HepG2 (cell line): ENCODE measurements around the gene MST1R. TPM values are rescaled to one million over a fixed set of nuclear protein-coding genes. Genes with fewer than 3 reads are reported as not detected.

Experiments
- DRAP1 ChIP-seq: IDR thresholded peaks from 2 replicates; pipeline ENCODE4 v1.6.1; 2016; ENCODE audit warnings: missing genetic modification reagents, missing compliant biosample characterization
- EHMT2 ChIP-seq: fragments of 200-600 bp; sonication (generic); IDR thresholded peaks from 2 replicates; pipeline ENCODE4 v1.7.0; 2017; ENCODE audit warnings: antibody characterized with exemption, low read depth, low read length, borderline replicate concordance
- GATA4 ChIP-seq: sonication (generic); IDR thresholded peaks from 2 replicates; pipeline ENCODE4 v1.6.1; 2016; ENCODE audit warnings: antibody characterized with exemption, low read depth, borderline replicate concordance
- KLF6 ChIP-seq: IDR thresholded peaks from 2 replicates; pipeline ENCODE4 v1.8.0; 2016; ENCODE audit warnings: missing biosample characterization, missing genetic modification reagents
- KMT2A ChIP-seq: sonication (generic); formaldehyde crosslinking; IDR thresholded peaks from 2 replicates; pipeline ENCODE4 v1.4.0; 2020; ENCODE audit warnings: missing genetic modification reagents
- NFE2L2 ChIP-seq: fragments of 150-350 bp; IDR thresholded peaks from 2 replicates; pipeline ENCODE4 v1.6.1; 2014; ENCODE audit warnings: low read length
- PBX3 ChIP-seq: sonication (generic); formaldehyde crosslinking; IDR thresholded peaks from 2 replicates; pipeline ENCODE4 v1.8.1; 2023; ENCODE audit warnings: missing genetic modification reagents, inconsistent platforms, borderline replicate concordance
- PPARG ChIP-seq: conservative IDR thresholded peaks from 2 replicates; pipeline ENCODE4 v1.6.1; 2016; ENCODE audit warnings: missing biosample characterization, missing genetic modification reagents
- SATB2 ChIP-seq: sonication (generic); formaldehyde crosslinking; IDR thresholded peaks from 2 replicates; pipeline ENCODE4 v1.5.0; 2020; ENCODE audit warnings: missing genetic modification reagents
- YEATS4 ChIP-seq: sonication (generic); formaldehyde crosslinking; IDR thresholded peaks from 2 replicates; pipeline ENCODE4 v1.4.0; 2020; ENCODE audit warnings: missing genetic modification reagents, borderline replicate concordance
- ZBTB10 ChIP-seq: sonication (generic); formaldehyde crosslinking; IDR thresholded peaks from 2 replicates; pipeline ENCODE4 v1.4.0; 2020; ENCODE audit warnings: missing genetic modification reagents, borderline replicate concordance
- ZBTB20 ChIP-seq: sonication (generic); formaldehyde crosslinking; IDR thresholded peaks from 2 replicates; pipeline ENCODE4 v1.8.1; 2023; ENCODE audit warnings: missing genetic modification reagents, low read depth, mild to moderate bottlenecking, borderline replicate concordance
- ZBTB34 ChIP-seq: sonication (generic); formaldehyde crosslinking; IDR thresholded peaks from 2 replicates; pipeline ENCODE4 v1.8.0; 2022; ENCODE audit warnings: mild to moderate bottlenecking, missing genetic modification reagents
- ZBTB46 ChIP-seq: sonication (generic); formaldehyde crosslinking; IDR thresholded peaks from 2 replicates; pipeline ENCODE4 v1.4.0; 2020; ENCODE audit warnings: mild to moderate bottlenecking, missing genetic modification reagents, borderline replicate concordance
- ZNF512 ChIP-seq: sonication (generic); formaldehyde crosslinking; IDR thresholded peaks from 2 replicates; pipeline ENCODE4 v1.4.0; 2020; ENCODE audit warnings: mild to moderate bottlenecking, missing genetic modification reagents
- ZNF556 ChIP-seq: sonication (generic); formaldehyde crosslinking; IDR thresholded peaks from 2 replicates; pipeline ENCODE4 v1.4.0; 2020; ENCODE audit warnings: mild to moderate bottlenecking, missing genetic modification reagents, borderline replicate concordance
- ZNF672 ChIP-seq: sonication (generic); formaldehyde crosslinking; IDR thresholded peaks from 2 replicates; pipeline ENCODE4 v1.8.1; 2022; ENCODE audit warnings: missing genetic modification reagents
- ZNF746 ChIP-seq: sonication (generic); formaldehyde crosslinking; IDR thresholded peaks from 2 replicates; pipeline ENCODE4 v1.8.0; 2022; ENCODE audit warnings: mild to moderate bottlenecking, missing genetic modification reagents
- ZNF75D ChIP-seq: sonication (generic); formaldehyde crosslinking; IDR thresholded peaks from 2 replicates; pipeline ENCODE4 v1.8.1; 2023; ENCODE audit warnings: missing genetic modification reagents, mild to moderate bottlenecking, borderline replicate concordance
- polyA plus RNA-seq, 8 experiments: library from polyadenylated mRNA; depleted of rRNA in 3 of 8; stranded (reverse) in 7 of 8; unstranded in 1 of 8; fragments of >200 nt; fragmentation: Illumina TruSeq in 4 of 8; extraction: Trizol in 4 of 8; gene quantifications; 2 replicates each; pipeline versions ENCODE4 v1.2.1 to v1.2.3, GENCODE V29; 2011 to 2016; ENCODE audit warnings: low read depth in 4 of 8, missing spikeins in 1 of 8, mixed read lengths in 1 of 8; ENCODE audit not compliant: insufficient read depth in 1 of 8
- total RNA-seq, 5 experiments: library from RNA; depleted of rRNA; stranded (reverse); fragments of >200 nt; fragmentation: Illumina TruSeq; extraction: Trizol; gene quantifications; 2 replicates each; pipeline ENCODE4 v1.2.3, GENCODE V29; 2016; ENCODE audit warnings: low read depth in 1 of 5

The MST1R gene
- total and polyA plus RNA-seq, 2 of the 13 experiments (the other 11 are each of a cell fraction or from before 2014, with no cell fraction given): 0.11 to 0.77 TPM

- TF ChIP-seq NFE2L2 (no peak), YEATS4 (CRISPR knock-in tag) (peak; percentile 85), KMT2A (peak; percentile 66; the same call in 1 of the 2 replicates), ZNF672 (CRISPR knock-in tag) (no peak), ZNF746 (CRISPR knock-in tag) (peak; percentile 79), PPARG (CRISPR knock-in tag) (0 out of 2 replicates have a peak, but pooled peaks have one; percentile 8), GATA4 (0 out of 2 replicates have a peak, but pooled peaks have one; percentile 27), DRAP1 (CRISPR knock-in tag) (peak; percentile 35; the same call in 1 of the 2 replicates), ZBTB34 (CRISPR knock-in tag) (no peak), SATB2 (CRISPR knock-in tag) (peak; percentile 79), KLF6 (CRISPR knock-in tag) (no peak), ZBTB20 (CRISPR knock-in tag) (peak; percentile 77; the same call in 1 of the 2 replicates), EHMT2 (no peak), ZBTB46 (CRISPR knock-in tag) (no peak), ZNF512 (no peak), ZNF75D (CRISPR knock-in tag) (no peak), ZNF556 (CRISPR knock-in tag) (peak; percentile 78; the same call in 1 of the 2 replicates), ZBTB10 (CRISPR knock-in tag) (0 out of 2 replicates have a peak, but pooled peaks have one; percentile 55), PBX3 (CRISPR knock-in tag) (no peak)
Observed at GRCh38 chr3:49929291-49930167, 25.9 kb upstream of the MST1R start, which contains the start of gene MON1A (continued).
